ENCODE results near the gene ARHGEF16. TPM values are rescaled to one million over a fixed set of nuclear protein-coding genes. Genes with fewer than 3 reads are reported as not detected.

ARHGEF16 gene
- total RNA-seq, 1 experiment from 2014 or later = 11.2 TPM

DNA sequence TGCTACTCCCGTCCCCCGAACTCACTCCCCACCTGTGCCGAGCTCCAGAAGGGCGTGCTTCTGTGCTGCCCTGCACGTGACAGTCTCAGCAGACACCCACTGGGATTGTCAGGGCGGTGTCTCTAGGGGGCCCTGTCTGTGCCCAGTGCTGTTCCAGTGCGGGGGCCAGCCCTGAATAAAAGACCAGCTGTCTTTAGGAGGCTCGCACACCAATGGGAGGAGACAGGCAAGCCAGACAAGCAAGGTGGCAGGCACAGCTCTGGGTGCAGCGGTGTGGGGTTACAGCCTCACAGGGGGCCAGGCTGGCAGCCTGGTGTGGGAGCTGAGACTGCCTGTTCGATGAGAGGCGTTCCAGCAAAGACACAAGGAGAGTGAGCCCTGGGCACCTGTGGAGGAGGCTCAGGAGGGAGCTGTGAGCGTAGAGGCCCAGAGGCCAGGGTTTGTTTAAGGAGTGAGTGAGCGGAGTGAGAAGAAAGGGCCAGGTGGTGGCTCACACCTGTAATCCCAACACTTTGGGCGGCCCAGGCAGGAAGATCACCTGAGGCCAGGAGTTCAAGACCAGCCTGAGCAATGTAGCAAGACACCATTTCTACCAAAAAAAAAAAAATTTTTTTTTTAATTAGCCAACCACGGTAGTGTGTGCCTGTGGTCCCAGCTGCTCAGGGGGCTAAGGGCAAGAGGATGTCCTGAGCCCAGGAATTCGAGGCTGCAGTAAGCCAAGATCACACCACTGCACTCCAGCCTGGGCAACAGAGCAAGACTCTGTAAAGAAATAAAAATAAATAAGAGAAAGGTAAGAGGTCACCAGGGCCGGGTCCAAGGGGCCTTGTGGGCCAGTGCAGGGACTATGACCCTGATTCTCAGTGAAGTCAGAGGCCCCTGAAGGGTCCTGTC is 48.2 kb upstream of the ARHGEF16 start:
- TF ChIP-seq, protein P1, sequence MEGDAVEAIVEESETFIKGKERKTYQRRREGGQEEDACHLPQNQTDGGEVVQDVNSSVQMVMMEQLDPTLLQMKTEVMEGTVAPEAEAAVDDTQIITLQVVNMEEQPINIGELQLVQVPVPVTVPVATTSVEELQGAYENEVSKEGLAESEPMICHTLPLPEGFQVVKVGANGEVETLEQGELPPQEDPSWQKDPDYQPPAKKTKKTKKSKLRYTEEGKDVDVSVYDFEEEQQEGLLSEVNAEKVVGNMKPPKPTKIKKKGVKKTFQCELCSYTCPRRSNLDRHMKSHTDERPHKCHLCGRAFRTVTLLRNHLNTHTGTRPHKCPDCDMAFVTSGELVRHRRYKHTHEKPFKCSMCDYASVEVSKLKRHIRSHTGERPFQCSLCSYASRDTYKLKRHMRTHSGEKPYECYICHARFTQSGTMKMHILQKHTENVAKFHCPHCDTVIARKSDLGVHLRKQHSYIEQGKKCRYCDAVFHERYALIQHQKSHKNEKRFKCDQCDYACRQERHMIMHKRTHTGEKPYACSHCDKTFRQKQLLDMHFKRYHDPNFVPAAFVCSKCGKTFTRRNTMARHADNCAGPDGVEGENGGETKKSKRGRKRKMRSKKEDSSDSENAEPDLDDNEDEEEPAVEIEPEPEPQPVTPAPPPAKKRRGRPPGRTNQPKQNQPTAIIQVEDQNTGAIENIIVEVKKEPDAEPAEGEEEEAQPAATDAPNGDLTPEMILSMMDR (conservative IDR thresholded peaks at IDR 0.05; ENCODE audit: low read depth, low read length) = no peak
- no peak for TF ChIP-seq EZH2 (IDR thresholded peaks at IDR 0.05; ENCODE audit: borderline replicate concordance, low read depth, low read length, poor library complexity, severe bottlenecking)
- Histone ChIP-seq H3K36me3 (ENCODE audit: insufficient read depth, low read length, poor library complexity, severe bottlenecking) (no peaks in the 10 kb centered on the region), H3K9me3 (ENCODE audit: low read depth, low read length, poor library complexity, severe bottlenecking) (no peaks in the 10 kb centered on the region), H3K27me3 (replicated peaks; ENCODE audit: insufficient read depth, low read depth, low read length, poor library complexity) (no peaks in the 10 kb centered on the region), H3K27ac (ENCODE audit: low read depth, low read length, poor library complexity, severe bottlenecking) (no peak overlapping the region), H3K4me3 (ENCODE audit: low read depth, low read length, poor library complexity, severe bottlenecking) (no peak overlapping the region), H3K4me1 (ENCODE audit: insufficient read depth, low read length, poor library complexity, severe bottlenecking) (no peaks in the 10 kb centered on the region)
- no TSS peak for BruUV-seq (replicated peaks)
- no peak for DNase-seq (ENCODE audit: low spot score)
- POLR2A ChIA-PET (ENCODE audit: low non-redundant PET) = no interaction called here
- CTCF ChIA-PET = interaction anchor here (0.5 to 0.7 kb wide), 2 partner anchors 989 to 992 kb away, joined by 3 to 6 read pairs; no protein-coding TSS in a partner anchor
- intact Hi-C loops (cut with micrococcal nuclease; ENCODE audit: unreplicated experiment) = no loop called here

DNA sequence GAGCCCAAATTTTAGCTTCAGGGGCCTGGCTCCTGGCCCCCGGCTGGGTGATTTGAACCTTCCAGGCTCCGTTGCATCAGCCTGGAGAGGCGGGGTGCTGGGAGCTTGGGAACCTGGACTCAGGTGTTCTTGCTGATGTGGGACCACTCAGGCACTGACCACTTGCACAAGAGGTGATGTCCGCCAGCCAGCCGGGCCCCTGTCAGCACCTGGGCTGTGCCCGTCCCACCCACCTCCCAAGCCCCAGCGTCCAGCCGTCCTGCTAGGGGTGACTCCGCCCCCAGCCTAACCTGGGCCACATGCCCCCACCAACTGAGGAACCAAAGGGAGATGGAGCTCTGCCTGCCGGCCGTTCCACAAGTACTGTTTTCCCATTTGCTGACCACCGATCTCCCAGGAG is 47.4 kb upstream of the ARHGEF16 start:
- intact Hi-C loops (cut with micrococcal nuclease; ENCODE audit: unreplicated experiment) = no loop called here
- DNase-seq (ENCODE audit: low spot score) = no peak
- no TSS peak for BruUV-seq (replicated peaks)
- H3K4me1 ChIP-seq (ENCODE audit: insufficient read depth, low read length, poor library complexity, severe bottlenecking) = no peaks in the 10 kb centered on the region
- no peaks in the 10 kb centered on the region for H3K27me3 ChIP-seq (replicated peaks; ENCODE audit: insufficient read depth, low read depth, low read length, poor library complexity)
- ChIA-PET POLR2A (ENCODE audit: low non-redundant PET) (no interaction called here), CTCF (interaction anchor here (0.5 kb wide), 1 partner anchor 993 kb away, joined by 6 read pairs; no protein-coding TSS in a partner anchor)
- H3K4me3 ChIP-seq (ENCODE audit: low read depth, low read length, poor library complexity, severe bottlenecking) = no peak overlapping the region
- no peaks in the 10 kb centered on the region for H3K36me3 ChIP-seq (ENCODE audit: insufficient read depth, low read length, poor library complexity, severe bottlenecking)
- H3K9me3 ChIP-seq (ENCODE audit: low read depth, low read length, poor library complexity, severe bottlenecking) = no peaks in the 10 kb centered on the region
- H3K27ac ChIP-seq (ENCODE audit: low read depth, low read length, poor library complexity, severe bottlenecking) = no peak overlapping the region
- TF ChIP-seq, protein P1 (conservative IDR thresholded peaks at IDR 0.05; ENCODE audit: low read depth, low read length) = no peak
- TF ChIP-seq EZH2 (IDR thresholded peaks at IDR 0.05; ENCODE audit: borderline replicate concordance, low read depth, low read length, poor library complexity, severe bottlenecking) = no peak

DNA sequence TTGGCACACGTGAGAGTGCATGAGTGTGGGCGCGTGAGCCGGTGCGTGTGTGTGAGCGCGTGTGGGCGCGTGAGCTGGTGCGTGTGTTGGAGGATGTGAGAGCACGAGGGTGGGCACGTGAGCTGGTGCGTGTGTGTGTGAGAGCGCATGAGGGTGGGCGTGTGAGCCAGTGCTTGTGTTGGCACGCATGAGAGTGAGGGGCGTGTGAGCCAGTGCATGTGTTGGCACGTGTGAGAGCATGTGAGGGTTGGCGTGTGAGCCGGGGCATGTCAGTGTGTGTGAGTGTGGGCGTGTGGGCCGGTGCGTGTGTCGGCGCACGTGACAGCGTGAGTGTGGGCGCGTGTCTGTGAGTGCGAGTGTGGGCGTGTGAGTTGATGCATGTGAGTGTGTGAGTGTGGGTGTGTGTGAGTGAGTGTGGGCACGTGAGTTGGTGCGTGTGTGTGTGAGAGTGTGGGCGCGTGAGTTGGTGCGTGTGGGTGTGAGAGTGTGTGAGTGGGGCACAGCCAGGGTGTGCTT is 45.7 kb upstream of the ARHGEF16 start:
- BruUV-seq (replicated peaks) = no TSS peak
- ChIA-PET POLR2A (ENCODE audit: low non-redundant PET) (no interaction called here), CTCF (no interaction called here)
- Histone ChIP-seq H3K4me1 (ENCODE audit: insufficient read depth, low read length, poor library complexity, severe bottlenecking) (no peaks in the 10 kb centered on the region), H3K4me3 (ENCODE audit: low read depth, low read length, poor library complexity, severe bottlenecking) (no peak overlapping the region), H3K27ac (ENCODE audit: low read depth, low read length, poor library complexity, severe bottlenecking) (no peak overlapping the region), H3K9me3 (ENCODE audit: low read depth, low read length, poor library complexity, severe bottlenecking) (no peaks in the 10 kb centered on the region), H3K36me3 (ENCODE audit: insufficient read depth, low read length, poor library complexity, severe bottlenecking) (no peaks in the 10 kb centered on the region), H3K27me3 (replicated peaks; ENCODE audit: insufficient read depth, low read depth, low read length, poor library complexity) (no peaks in the 10 kb centered on the region)
- TF ChIP-seq, protein P1 (conservative IDR thresholded peaks at IDR 0.05; ENCODE audit: low read depth, low read length) = no peak
- TF ChIP-seq EZH2 (IDR thresholded peaks at IDR 0.05; ENCODE audit: borderline replicate concordance, low read depth, low read length, poor library complexity, severe bottlenecking) = no peak
- no peak for DNase-seq (ENCODE audit: low spot score)
- intact Hi-C loops (cut with micrococcal nuclease; ENCODE audit: unreplicated experiment) = no loop called here
